Loucy (cell line): ENCODE measurements around the gene NDUFAF2.

Source experiments
- H2AFZ ChIP-seq: fragments of 200-600 bp; sonication (generic); 2 replicates; pipeline ENCODE4 v1.6.0; 2016; ENCODE audit warnings: antibody characterized with exemption, mild to moderate bottlenecking, low read length, moderate library complexity
- H3F3A ChIP-seq: fragments of 200-600 bp; 2 replicates; pipeline ENCODE4 v1.6.0; 2016; ENCODE audit warnings: antibody characterized with exemption, low read depth, mild to moderate bottlenecking
- H3K27me3 ChIP-seq: fragments of 200-600 bp; sonication (generic); 2 replicates; pipeline ENCODE4 v1.6.1; 2014; ENCODE audit warnings: low read length, mild to moderate bottlenecking; ENCODE audit not compliant: insufficient read depth, poor library complexity, severe bottlenecking
- H3K36me3 ChIP-seq: fragments of 200-600 bp; sonication (generic); 2 replicates; pipeline ENCODE4 v1.6.1; 2016; ENCODE audit warnings: low read length; ENCODE audit not compliant: insufficient read depth
- H3K4me1 ChIP-seq: fragments of 200-600 bp; sonication (generic); 2 replicates; pipeline ENCODE4 v1.5.1; 2014; ENCODE audit warnings: low read length, mild to moderate bottlenecking; ENCODE audit not compliant: insufficient read depth, poor library complexity, severe bottlenecking
- H3K4me2 ChIP-seq: fragments of 200-600 bp; sonication (generic); 2 replicates; pipeline ENCODE4 v1.6.0; 2014; ENCODE audit warnings: antibody characterized with exemption, low read length, low read depth, mild to moderate bottlenecking; ENCODE audit not compliant: poor library complexity, severe bottlenecking
- H3K4me3 ChIP-seq: fragments of 200-600 bp; sonication (generic); 2 replicates; pipeline ENCODE4 v1.5.1; 2014; ENCODE audit warnings: low read length, mild to moderate bottlenecking, mixed read lengths; ENCODE audit not compliant: poor library complexity, severe bottlenecking
- H3K79me2 ChIP-seq: fragments of 200-600 bp; sonication (generic); 2 replicates; pipeline ENCODE4 v1.6.1; 2014; ENCODE audit warnings: low read length; ENCODE audit not compliant: insufficient read depth
- H3K9ac ChIP-seq: fragments of 200-600 bp; sonication (generic); 2 replicates; pipeline ENCODE4 v1.6.0; 2014; ENCODE audit warnings: mild to moderate bottlenecking, low read depth, low read length, moderate library complexity; ENCODE audit not compliant: poor library complexity, severe bottlenecking
- H3K9me2 ChIP-seq: fragments of 200-600 bp; sonication (generic); replicated peaks from 2 replicates; pipeline ENCODE4 v1.6.1; 2016; ENCODE audit warnings: low read depth, low read length, mixed read lengths
- H3K9me3 ChIP-seq: fragments of 200-600 bp; sonication (generic); 2 replicates; pipeline ENCODE4 v1.6.1; 2014; ENCODE audit warnings: mild to moderate bottlenecking, antibody characterized with exemption, low read length, low read depth; ENCODE audit not compliant: insufficient read depth
- H4K20me1 ChIP-seq: fragments of 200-600 bp; sonication (generic); 2 replicates; pipeline ENCODE4 v1.6.0; 2014; ENCODE audit warnings: antibody characterized with exemption, low read length, mild to moderate bottlenecking; ENCODE audit not compliant: insufficient read depth, poor library complexity, severe bottlenecking
- EZH2phosphoT487 ChIP-seq: fragments of 200-600 bp; IDR thresholded peaks from 2 replicates; pipeline ENCODE4 v1.6.1; 2018; ENCODE audit warnings: antibody characterized with exemption, mild to moderate bottlenecking, moderate library complexity, borderline replicate concordance
- TF ChIP-seq, protein P1 (sequence below): fragments of 200-600 bp; sonication (generic); conservative IDR thresholded peaks from 2 replicates; pipeline ENCODE4 v1.5.1; 2014; ENCODE audit warnings: mild to moderate bottlenecking, antibody characterized with exemption, low read length

The NDUFAF2 gene

DNA sequence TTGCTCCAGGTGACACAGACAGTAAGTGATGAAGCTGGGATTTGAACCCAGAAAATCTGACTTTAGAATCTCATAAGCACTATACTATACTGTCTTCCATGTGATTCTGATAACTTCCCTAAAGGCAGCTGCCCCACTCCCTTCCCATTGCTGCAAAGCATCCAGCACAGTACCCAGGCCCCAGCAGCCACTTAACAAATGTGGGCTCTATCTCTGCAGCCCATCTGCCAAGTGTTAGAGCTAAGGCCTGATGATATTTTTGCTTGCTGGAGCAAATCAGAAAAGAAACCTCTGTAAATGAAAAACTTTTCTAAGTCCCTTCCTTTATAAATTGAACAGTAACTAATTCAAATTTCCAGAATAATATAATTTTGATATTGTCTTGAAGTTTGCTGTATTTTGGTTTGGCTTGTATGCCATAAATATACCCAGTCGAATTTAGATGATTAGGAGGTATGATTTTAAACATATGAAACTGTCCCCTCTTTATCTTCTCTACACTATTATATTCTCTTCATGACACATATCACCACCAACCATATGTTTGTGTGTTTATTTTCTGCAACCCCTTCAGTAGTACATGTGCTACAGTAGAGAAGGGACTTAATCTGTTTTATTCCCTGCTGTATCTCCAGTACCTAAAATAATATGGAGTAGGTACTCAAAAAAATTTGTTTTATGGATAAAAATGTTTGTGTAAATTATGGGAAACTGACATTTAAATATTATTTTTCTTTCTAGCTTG lies 153.4 kb downstream of the NDUFAF2 start:
- TF ChIP-seq, protein P1, sequence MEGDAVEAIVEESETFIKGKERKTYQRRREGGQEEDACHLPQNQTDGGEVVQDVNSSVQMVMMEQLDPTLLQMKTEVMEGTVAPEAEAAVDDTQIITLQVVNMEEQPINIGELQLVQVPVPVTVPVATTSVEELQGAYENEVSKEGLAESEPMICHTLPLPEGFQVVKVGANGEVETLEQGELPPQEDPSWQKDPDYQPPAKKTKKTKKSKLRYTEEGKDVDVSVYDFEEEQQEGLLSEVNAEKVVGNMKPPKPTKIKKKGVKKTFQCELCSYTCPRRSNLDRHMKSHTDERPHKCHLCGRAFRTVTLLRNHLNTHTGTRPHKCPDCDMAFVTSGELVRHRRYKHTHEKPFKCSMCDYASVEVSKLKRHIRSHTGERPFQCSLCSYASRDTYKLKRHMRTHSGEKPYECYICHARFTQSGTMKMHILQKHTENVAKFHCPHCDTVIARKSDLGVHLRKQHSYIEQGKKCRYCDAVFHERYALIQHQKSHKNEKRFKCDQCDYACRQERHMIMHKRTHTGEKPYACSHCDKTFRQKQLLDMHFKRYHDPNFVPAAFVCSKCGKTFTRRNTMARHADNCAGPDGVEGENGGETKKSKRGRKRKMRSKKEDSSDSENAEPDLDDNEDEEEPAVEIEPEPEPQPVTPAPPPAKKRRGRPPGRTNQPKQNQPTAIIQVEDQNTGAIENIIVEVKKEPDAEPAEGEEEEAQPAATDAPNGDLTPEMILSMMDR: no peak
- TF ChIP-seq EZH2phosphoT487: no peak
- no peaks in the 10 kb centered on the region for H3F3A ChIP-seq
- no peaks in the 10 kb centered on the region for H3K79me2 ChIP-seq
- H3K27me3 ChIP-seq: no peaks in the 10 kb centered on the region
- H3K4me3 ChIP-seq: no peak overlapping the region
- no peaks in the 10 kb centered on the region for H3K36me3 ChIP-seq
- no peaks in the 10 kb centered on the region for H3K9me3 ChIP-seq
- no peaks in the 10 kb centered on the region for H3K9me2 ChIP-seq
- H3K4me1 ChIP-seq: no peaks in the 10 kb centered on the region
- H4K20me1 ChIP-seq: no peaks in the 10 kb centered on the region
- no peak overlapping the region for H3K9ac ChIP-seq
- no peak overlapping the region for H2AFZ ChIP-seq
- no peak overlapping the region for H3K4me2 ChIP-seq

DNA sequence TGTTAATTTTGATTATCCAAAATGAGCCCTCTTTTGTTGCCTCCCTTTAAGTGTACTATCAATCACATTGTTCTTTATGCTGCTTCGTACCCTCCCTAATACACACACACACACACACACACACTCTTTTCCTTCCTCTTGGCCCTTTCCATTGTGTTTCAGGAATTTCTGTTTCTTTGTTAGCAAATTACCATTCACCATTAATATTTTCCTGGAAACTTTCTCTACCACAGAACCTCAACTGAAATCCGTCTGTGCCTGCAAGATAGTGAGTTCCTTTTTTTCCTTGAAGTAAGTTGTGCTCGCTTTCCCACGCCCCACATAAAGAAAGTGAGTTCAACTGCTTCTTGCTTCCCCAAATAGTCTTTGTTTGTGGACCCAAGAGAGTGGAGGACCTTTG lies 155.4 kb downstream of the NDUFAF2 start:
- Histone ChIP-seq H3F3A (no peaks in the 10 kb centered on the region), H3K79me2 (no peaks in the 10 kb centered on the region), H3K9ac (no peak overlapping the region), H3K4me3 (no peak overlapping the region), H3K4me2 (no peak overlapping the region), H4K20me1 (no peaks in the 10 kb centered on the region), H3K27me3 (no peaks in the 10 kb centered on the region), H3K4me1 (no peaks in the 10 kb centered on the region), H3K36me3 (no peaks in the 10 kb centered on the region), H3K9me2 (no peaks in the 10 kb centered on the region), H3K9me3 (no peaks in the 10 kb centered on the region), H2AFZ (no peak overlapping the region)
- TF ChIP-seq EZH2phosphoT487: no peak
- TF ChIP-seq, protein P1: no peak

DNA sequence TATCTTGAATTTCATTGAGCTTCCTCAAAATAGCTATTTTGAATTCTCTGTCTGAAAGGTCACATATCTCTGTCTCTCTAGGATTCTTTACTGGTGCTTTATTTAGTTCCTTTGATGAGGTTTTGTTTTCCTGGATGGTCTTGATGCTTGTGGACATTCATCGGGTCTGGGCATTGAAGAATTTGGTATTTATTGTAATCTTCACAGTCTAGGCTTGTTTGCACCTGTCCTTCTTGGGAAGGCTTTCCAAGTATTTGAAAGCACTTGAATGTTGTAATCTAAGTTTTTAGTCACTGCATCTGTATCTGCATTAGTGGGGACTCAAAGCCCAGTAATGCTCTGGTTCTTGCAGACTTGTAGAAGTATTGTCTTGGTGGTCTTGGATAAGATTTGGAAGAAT lies 169.4 kb downstream of the NDUFAF2 start:
- 0 out of 2 replicates have a peak, but pooled peaks cover 3% of the 10 kb centered on the region for H3K9me2 ChIP-seq
- no peak for TF ChIP-seq EZH2phosphoT487
- TF ChIP-seq, protein P1: no peak
- no peaks in the 10 kb centered on the region for H3F3A ChIP-seq
- no peaks in the 10 kb centered on the region; the same call in 1 of the 2 replicates for H3K9me3 ChIP-seq
- no peak overlapping the region for H3K4me3 ChIP-seq
- no peak overlapping the region for H2AFZ ChIP-seq
- H3K27me3 ChIP-seq: no peaks in the 10 kb centered on the region
- H3K9ac ChIP-seq: no peak overlapping the region
- no peaks in the 10 kb centered on the region for H3K4me1 ChIP-seq
- no peaks in the 10 kb centered on the region; the same call in 1 of the 2 replicates for H3K36me3 ChIP-seq
- no peaks in the 10 kb centered on the region for H3K79me2 ChIP-seq
- no peaks in the 10 kb centered on the region for H4K20me1 ChIP-seq
- H3K4me2 ChIP-seq: no peak overlapping the region
